GM19452 (cell line): ENCODE measurements around the gene RIMKLA.

Experiments used
- ATAC-seq: cut with Tn5 transposase; IDR thresholded peaks from one replicate; pipeline ENCODE4 v1.9.1; 2021; ENCODE audit not compliant: unreplicated experiment

RIMKLA gene, protein sequence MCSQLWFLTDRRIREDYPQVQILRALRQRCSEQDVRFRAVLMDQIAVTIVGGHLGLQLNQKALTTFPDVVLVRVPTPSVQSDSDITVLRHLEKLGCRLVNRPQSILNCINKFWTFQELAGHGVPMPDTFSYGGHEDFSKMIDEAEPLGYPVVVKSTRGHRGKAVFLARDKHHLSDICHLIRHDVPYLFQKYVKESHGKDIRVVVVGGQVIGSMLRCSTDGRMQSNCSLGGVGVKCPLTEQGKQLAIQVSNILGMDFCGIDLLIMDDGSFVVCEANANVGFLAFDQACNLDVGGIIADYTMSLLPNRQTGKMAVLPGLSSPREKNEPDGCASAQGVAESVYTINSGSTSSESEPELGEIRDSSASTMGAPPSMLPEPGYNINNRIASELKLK

GRCh38 chr1:42380586-42381279 lies at the start of gene RIMKLA:
RIMKLA (plus strand) TSS chr1:42380792; CDS start chr1:42380935, 143 bp downstream.
- peak; percentile 91 for ATAC-seq

DNA sequence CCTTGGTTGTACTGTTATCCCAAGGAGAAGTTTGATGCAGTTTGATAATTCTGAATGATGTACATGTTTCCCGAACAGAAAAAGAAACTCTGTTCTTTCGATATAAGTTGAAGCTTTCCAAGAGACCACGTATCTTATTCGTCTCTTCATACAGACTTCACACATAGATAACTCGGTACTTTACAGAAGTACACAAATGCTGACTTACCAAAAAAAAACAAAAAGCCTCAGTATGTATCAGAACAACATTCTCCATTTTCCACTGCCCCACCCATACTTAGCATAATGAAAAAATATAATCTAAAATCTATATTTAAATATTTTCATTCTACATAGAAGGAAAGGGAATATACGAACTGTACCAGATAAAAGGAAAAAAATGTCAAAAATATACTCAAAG lies 47.7 kb upstream of the RIMKLA start:
- no peak for ATAC-seq

DNA sequence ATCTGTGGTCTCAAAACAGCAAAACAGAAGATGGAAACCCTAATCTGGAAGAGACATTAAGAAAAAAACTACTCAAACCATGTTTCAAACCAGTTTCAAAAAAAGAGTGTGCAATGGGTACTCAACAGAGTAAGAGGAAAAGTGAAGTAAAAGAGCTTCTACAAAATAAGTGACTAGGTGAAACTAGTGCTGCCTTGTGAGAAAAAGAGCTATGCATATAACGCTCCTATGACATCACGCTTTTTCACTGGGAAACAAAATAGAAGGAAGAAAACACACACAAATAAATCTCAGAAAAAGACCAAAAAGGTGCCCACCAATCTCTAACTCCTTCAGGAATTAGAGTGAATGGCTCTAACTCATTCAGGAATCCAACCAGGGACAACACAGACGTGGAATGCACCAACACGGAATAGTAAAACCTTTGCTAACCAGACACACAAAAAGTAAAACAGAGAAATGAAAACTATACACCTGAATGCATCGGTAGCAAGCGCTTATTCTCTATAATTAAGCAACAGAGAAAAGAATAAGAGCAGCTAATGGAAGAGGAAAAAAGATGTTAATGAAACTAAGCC lies 46.8 kb upstream of the RIMKLA start:
- no peak for ATAC-seq

DNA sequence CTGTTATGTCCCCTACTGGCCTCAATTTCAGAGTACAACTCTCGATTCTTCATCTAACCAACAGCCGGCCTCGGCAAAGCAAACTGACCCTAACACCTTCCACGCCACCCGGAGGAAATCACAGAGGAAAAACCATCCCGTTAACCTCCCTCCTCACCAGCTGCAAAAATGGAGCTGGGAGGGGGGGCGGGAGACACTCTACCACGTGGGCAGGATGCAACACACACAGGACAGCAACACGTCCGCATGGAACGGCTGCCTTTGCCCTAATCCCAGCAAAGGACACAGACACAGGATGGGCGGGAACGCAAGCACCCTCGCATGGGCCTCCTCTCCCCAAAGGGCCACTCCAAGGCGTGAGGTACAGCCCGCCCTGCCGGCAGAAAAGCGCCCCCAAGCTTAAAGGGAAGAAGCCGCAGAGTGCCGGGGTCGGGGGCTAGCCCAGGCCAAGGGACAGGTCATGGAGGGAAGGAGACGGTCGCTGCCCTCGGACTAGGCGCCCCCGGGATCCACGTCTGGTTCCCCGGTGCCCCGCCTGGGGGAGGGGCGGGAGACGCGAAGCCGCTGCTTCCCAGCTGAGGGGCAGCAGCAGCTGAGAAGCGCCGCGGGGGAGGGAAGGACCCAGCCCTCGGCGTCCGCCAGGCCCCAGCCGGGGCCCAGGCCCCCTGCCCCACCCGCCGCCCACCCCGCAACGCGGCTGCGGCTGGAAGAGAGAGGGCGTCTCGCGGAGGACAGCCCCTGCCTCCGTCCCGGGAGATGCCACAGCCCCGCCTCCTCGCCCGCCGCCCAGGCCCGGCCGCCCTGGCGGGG lies 46.1 kb upstream of the RIMKLA start:
- peak; percentile 52 for ATAC-seq

DNA sequence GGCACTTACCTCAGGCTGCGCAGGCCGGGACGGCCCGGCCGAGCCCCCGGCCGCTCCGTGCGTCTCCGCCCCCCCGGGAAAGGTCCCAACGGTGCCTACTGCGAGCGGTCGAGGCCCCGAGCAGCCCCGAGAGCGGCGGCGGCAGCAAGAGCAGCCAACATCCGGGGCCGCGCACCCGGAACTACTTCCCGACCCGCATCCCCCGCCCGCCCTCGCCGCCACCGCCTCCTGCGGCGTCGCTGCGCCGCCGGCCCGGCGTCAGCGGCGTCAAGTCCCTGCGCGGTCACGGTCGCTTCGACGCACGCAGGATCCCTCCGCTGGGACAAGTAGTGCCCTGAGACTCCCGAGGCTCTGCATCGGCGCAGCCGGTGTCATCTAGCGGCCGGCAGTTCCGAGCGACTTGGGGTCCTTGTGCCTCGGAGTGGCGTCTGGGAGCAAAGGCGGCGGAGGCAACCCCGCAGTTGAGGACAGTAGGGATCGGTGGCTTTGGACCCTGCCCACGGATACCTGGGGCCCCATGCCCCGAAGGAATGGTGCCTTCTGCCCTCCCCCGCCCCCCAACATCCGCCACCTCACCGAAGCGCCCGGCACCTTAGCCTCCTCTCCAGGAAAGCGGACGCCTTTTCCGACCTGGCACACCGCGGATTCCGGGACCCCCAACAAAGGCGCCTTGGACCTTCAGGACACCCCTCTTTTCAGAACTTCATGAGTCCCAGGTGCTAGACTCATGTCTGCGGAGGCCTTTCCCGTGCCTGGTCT lies 45.4 kb upstream of the RIMKLA start, which contains the start of gene FOXJ3:
Gene FOXJ3, minus strand, starts transcription at position 186 of the 759 bp plus-strand sequence. CDS start 24,142 bp downstream, outside the sequence.
- ATAC-seq: peak; percentile 82

- ATAC-seq: no peak
These were observed 44.6 kb upstream of the RIMKLA start for GRCh38 chr1:42335809-42336518.

DNA sequence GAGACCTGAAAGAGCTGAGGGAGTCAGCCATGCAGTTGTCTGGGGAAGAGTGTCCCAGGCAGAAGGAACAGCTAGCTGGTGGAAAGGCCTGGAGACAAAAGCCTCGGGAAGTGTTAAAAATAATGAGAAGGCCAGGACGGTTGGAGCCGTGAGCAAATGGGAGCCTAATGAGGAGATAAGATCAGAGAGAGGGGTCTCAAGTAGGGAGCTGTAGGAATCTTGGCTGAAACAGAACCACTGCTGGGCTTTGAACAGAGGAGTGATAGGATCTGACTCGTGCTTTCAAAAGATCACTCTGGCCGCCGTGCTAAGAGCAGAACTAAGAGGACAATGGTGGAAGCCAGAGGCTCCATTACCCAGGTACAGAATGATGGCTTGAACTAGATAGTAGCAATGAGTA lies 43.6 kb upstream of the RIMKLA start:
- ATAC-seq: no peak

GRCh38 chr1:42340093-42340492 lies 40.5 kb upstream of the RIMKLA start:
- no peak for ATAC-seq

DNA sequence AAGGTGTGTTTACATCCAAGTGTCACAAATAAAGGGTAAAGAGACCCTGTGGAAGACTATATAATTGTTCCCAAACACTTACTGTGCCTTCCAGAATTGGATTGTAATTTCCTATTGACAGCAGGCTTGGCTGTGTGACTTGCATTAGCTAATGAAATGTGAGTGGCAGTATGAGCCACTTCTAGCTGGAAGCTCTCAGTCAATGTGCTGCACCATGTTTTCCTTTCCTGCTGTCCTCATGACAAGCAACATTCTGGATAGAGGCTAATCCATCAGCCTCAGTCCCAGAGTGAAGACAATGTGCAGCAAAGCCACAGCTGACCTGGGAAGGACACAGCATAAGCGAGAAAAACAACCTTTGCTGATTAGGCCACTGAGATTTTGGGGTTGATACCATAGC lies 39.7 kb upstream of the RIMKLA start:
- no peak for ATAC-seq

DNA sequence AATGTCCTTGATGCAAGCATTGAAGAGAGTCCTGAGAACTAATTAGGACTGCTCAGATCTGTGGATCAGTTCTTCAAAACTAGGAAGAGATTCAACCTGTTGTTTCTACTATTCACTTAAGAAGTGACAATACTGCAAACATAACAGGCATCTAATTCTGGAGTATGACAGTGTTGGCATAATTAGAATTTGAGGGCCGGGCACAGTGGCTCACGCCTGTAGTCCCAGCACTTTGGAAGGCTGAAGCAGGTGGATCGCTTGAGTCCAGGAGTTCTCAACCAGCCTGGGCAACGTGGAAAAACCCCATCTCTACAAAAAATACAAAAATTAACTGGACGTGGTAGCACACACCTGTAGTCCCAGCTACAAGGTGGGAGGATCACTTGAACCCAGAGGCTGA lies 37.5 kb upstream of the RIMKLA start:
- ATAC-seq: no peak

DNA sequence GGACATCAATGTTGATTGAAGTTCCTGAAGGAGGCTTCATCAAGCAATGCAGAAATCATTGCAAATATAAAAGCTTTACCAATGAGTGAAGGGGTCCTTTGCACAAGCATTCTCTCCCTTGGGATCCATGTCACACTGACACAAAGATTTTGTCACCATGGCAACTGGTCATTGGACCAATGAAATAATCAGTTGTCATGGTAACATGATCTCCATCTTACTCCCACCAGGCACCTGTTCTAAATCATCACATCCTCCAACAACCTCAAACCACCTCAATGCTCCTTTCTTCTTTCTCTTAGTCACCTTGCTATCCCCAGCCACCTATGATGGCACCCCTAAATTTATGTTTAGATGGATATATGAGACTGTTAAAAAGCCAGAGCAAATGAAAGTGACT lies 32.1 kb upstream of the RIMKLA start:
- no peak for ATAC-seq

- ATAC-seq: no peak
These were observed 30.5 kb upstream of the RIMKLA start for GRCh38 chr1:42350086-42350485.

DNA sequence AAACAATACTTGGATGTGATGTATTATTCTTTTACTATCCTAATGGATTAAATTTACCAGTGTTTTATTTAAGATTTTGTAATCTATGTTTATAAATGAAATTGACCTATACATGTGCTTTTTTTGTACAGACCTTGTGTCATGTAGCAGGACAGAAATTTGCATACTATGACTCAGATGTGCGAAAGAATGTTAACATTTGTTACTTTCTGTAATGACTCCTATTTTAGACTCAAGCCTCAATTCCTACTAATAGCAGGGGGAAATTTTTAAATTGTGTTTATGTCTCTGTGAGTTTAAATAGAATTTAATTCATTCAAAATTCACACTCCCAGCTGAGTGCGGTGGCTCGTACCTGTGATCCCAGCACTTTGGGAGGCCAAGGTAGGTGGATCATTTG lies 21.8 kb upstream of the RIMKLA start:
- ATAC-seq: no peak

DNA sequence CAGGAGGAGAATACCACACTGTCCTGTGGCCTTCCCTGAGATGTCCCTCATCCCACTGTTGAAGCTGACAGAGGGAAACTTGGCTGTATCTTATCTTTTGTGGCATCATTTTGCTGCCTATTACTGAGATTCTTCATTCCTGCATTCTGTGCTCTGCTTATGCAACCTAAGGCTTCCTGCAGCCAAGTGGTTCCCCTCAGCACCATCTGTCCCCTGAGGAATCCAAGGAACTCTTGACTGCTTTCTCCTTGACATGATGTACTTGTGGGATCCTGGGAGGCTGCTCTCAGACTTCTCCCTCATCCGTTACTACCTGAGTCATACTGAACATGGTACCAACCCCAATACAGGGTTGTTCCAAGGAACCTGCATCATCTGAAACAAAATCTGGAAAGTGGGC lies 21.1 kb upstream of the RIMKLA start:
- no peak for ATAC-seq

- ATAC-seq: no peak
These were observed 16.5 kb upstream of the RIMKLA start for GRCh38 chr1:42364089-42364488.

DNA sequence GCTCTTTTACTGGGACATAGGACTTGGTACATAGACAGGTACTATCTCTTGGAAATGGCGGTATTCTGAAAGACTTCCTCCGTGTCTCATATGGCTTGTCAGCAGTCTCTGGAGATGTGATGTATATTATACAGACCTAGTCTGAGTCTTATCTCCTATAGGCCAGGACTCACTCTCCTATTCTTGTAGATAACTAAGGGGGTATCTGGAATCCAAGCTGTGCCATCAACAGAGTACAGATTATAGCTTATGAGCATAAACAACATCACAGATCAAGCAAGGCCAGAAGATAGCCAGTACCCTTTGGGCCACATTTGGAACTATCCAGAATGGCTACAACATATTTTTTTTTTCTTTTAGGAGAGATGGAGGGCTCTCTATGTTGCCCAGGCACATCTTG lies 16.1 kb upstream of the RIMKLA start:
- no peak for ATAC-seq

- no peak for ATAC-seq
These were observed 15.5 kb upstream of the RIMKLA start for GRCh38 chr1:42365118-42365517.

- no peak for ATAC-seq
These were observed 12.3 kb upstream of the RIMKLA start for GRCh38 chr1:42368096-42368795.

GRCh38 chr1:42369471-42369870 lies 11.1 kb upstream of the RIMKLA start:
- ATAC-seq: no peak
